Parathyroid adenoma (tissue), 2 donors: ENCODE data around the gene KLF7.

ENCODE experiments used
- H2AFZ ChIP-seq: fragments of 300-600 bp; sonication (generic); one replicate; pipeline ENCODE4 v1.7.0; 2017; ENCODE audit warnings: antibody characterized with exemption, mild to moderate bottlenecking
- H3K27ac ChIP-seq: fragments of 300-600 bp; sonication (generic); one replicate; pipeline ENCODE4 v1.7.0; 2017
- H3K27me3 ChIP-seq: fragments of 300-600 bp; sonication (generic); one replicate; pipeline ENCODE4 v1.7.0; 2017; ENCODE audit warnings: low read length; ENCODE audit not compliant: control insufficient read depth, insufficient read depth
- H3K36me3 ChIP-seq: fragments of 300-600 bp; sonication (generic); one replicate; pipeline ENCODE4 v1.7.0; 2017; ENCODE audit warnings: low read length; ENCODE audit not compliant: control insufficient read depth, insufficient read depth
- H3K4me1 ChIP-seq: fragments of 300-600 bp; sonication (generic); one replicate; pipeline ENCODE4 v1.7.0; 2017; ENCODE audit warnings: control low read depth
- H3K4me2 ChIP-seq: fragments of 300-600 bp; sonication (generic); one replicate; pipeline ENCODE4 v1.7.0; 2017; ENCODE audit warnings: low read length
- H3K4me3 ChIP-seq: fragments of 300-600 bp; sonication (generic); one replicate; pipeline ENCODE4 v1.7.0; 2017; ENCODE audit warnings: low read depth, low read length
- H3K79me2 ChIP-seq: fragments of 300-600 bp; sonication (generic); one replicate; pipeline ENCODE4 v1.7.0; 2017; ENCODE audit warnings: control low read depth
- H3K9ac ChIP-seq: fragments of 300-600 bp; sonication (generic); one replicate; pipeline ENCODE4 v1.7.0; 2017; ENCODE audit warnings: mild to moderate bottlenecking
- H3K9me3 ChIP-seq: fragments of 300-600 bp; sonication (generic); one replicate; pipeline ENCODE4 v1.7.0; 2017; ENCODE audit warnings: low read length; ENCODE audit not compliant: control insufficient read depth
- TF ChIP-seq, protein P1 (sequence below): fragments of 300-600 bp; sonication (generic); IDR thresholded peaks from one replicate; pipeline ENCODE4 v1.7.0; 2017; ENCODE audit warnings: antibody characterized with exemption, mild to moderate bottlenecking
- donor health status: primary hyperparathyroidism.

KLF7 gene

DNA sequence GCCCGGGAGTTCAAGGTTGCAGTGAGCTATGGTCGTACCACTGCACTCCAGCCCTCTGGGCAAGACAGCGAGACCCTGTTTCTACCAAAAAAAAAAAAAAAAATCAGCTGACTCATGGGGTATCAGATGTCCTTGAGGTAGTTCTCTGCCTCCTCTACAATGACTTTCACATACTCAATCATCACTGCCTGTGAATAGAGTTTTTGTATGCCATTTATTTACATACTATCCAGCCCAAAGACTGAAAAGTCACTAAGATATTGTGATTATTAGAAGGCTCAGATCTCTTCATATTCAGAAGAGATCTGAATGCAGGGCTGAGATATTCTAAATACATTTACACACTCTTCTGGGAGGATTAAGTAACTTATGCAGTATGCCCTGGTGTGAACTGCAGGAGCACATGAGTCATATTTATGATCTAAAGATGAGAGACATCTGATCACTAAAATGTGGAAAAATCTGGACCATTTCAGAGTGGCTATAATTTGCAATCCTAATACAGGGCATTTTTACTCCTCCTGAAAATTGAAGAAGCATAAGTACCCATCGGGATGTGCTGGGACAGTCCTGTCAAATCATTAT lies 38.9 kb downstream of the KLF7 start:
- Histone ChIP-seq H3K4me2 (no peak overlapping the region), H3K4me1 (no peaks in the 10 kb centered on the region), H2AFZ (no peak overlapping the region), H3K27me3 (no peaks in the 10 kb centered on the region), H3K36me3 (no peaks in the 10 kb centered on the region), H3K9me3 (no peaks in the 10 kb centered on the region), H3K79me2 (peaks cover 7% of the 10 kb centered on the region), H3K9ac (no peak overlapping the region), H3K27ac (no peak overlapping the region), H3K4me3 (no peak overlapping the region)
- TF ChIP-seq, protein P1, sequence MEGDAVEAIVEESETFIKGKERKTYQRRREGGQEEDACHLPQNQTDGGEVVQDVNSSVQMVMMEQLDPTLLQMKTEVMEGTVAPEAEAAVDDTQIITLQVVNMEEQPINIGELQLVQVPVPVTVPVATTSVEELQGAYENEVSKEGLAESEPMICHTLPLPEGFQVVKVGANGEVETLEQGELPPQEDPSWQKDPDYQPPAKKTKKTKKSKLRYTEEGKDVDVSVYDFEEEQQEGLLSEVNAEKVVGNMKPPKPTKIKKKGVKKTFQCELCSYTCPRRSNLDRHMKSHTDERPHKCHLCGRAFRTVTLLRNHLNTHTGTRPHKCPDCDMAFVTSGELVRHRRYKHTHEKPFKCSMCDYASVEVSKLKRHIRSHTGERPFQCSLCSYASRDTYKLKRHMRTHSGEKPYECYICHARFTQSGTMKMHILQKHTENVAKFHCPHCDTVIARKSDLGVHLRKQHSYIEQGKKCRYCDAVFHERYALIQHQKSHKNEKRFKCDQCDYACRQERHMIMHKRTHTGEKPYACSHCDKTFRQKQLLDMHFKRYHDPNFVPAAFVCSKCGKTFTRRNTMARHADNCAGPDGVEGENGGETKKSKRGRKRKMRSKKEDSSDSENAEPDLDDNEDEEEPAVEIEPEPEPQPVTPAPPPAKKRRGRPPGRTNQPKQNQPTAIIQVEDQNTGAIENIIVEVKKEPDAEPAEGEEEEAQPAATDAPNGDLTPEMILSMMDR = no peak

GRCh38 chr2:207123776-207124391 lies 41.9 kb downstream of the KLF7 start:
- Histone ChIP-seq H3K27ac (no peak overlapping the region), H3K4me1 (no peaks in the 10 kb centered on the region), H3K4me3 (no peak overlapping the region), H3K79me2 (no peaks in the 10 kb centered on the region), H3K9ac (no peak overlapping the region), H3K36me3 (no peaks in the 10 kb centered on the region), H3K27me3 (no peaks in the 10 kb centered on the region), H3K9me3 (no peaks in the 10 kb centered on the region), H2AFZ (no peak overlapping the region), H3K4me2 (no peak overlapping the region)
- TF ChIP-seq, protein P1 = no peak

- no peak overlapping the region for H3K4me2 ChIP-seq
- H3K9ac ChIP-seq = no peak overlapping the region
- H3K4me3 ChIP-seq = no peak overlapping the region
- TF ChIP-seq, protein P1 = no peak
- H2AFZ ChIP-seq = no peak overlapping the region
- no peaks in the 10 kb centered on the region for H3K27me3 ChIP-seq
- H3K27ac ChIP-seq = no peak overlapping the region
- H3K36me3 ChIP-seq = no peaks in the 10 kb centered on the region
- no peaks in the 10 kb centered on the region for H3K4me1 ChIP-seq
- no peaks in the 10 kb centered on the region for H3K79me2 ChIP-seq
- H3K9me3 ChIP-seq = no peaks in the 10 kb centered on the region
Observed at GRCh38 chr2:207123335-207123744, 42.4 kb downstream of the KLF7 start.

DNA sequence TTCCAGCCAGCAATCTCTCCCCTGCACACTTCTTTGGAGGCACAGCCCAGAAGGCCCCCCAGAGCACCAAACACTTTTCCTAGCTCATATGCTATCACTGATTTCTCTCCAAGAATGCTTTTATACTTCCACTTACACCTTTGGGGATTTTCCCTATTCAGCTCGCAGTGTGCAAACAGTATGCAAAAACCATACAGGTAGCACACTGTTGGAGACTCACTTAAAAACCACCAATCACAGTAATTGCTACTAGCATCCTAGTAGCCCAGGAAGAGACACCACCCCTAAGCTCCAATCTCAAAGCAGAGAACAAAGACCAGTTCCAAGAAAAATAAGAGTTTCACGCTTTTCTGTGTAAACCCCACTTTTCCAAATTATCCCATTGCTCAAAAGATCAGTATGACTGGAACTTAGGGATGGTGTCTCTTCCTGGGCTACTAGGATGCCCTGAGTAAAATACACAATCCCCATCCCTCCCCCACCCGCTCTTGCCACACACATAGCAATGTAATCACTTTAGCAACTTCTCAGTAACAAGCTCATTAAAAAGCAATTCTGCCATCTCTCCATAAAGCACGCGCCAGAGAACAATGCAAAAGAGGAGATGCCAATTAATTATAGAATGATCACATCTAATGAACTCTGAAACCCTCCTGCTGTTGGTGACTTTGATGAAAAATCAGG lies 43.0 kb downstream of the KLF7 start:
- no peak overlapping the region for H3K27ac ChIP-seq
- TF ChIP-seq, protein P1 = no peak

More for the DNA sequence above, 43.0 kb downstream of the KLF7 start:
- no peak overlapping the region for H3K4me2 ChIP-seq
- no peaks in the 10 kb centered on the region for H3K79me2 ChIP-seq
- no peaks in the 10 kb centered on the region for H3K4me1 ChIP-seq
- no peak overlapping the region for H3K4me3 ChIP-seq
- H3K9me3 ChIP-seq = no peaks in the 10 kb centered on the region
- H3K9ac ChIP-seq = no peak overlapping the region
- no peaks in the 10 kb centered on the region for H3K27me3 ChIP-seq
- no peak overlapping the region for H2AFZ ChIP-seq
- no peaks in the 10 kb centered on the region for H3K36me3 ChIP-seq
